Stimulated activated CD8-positive, alpha-beta memory T cell treated with anti-CD3 and anti-CD28 coated beads, Interleukin-4, amount 100 ng/mL, for 24 hours (primary cell): ENCODE measurements around the gene CUBN.

Source experiments
- DNase-seq: peaks from one replicate; pipeline ENCODE4 v3.0.0-alpha.2; 2020; ENCODE audit warnings: low read depth

The CUBN gene

GRCh38 chr10:16950656-16951601 lies 178.7 kb downstream of the CUBN start:
- DNase-seq = no peak

- no peak for DNase-seq
These were observed 179.8 kb downstream of the CUBN start for GRCh38 chr10:16949816-16950215.

GRCh38 chr10:16948361-16948760 lies 181.2 kb downstream of the CUBN start:
- peak; percentile 9 for DNase-seq

- DNase-seq = no peak
These were observed 182.5 kb downstream of the CUBN start for GRCh38 chr10:16947069-16947468.

GRCh38 chr10:16945593-16945992 lies 184.0 kb downstream of the CUBN start:
- no peak for DNase-seq

GRCh38 chr10:16944986-16945385 lies 184.6 kb downstream of the CUBN start:
- DNase-seq = no peak

GRCh38 chr10:16944402-16944801 lies 185.2 kb downstream of the CUBN start:
- DNase-seq = no peak

- no peak for DNase-seq
These were observed 186.0 kb downstream of the CUBN start for GRCh38 chr10:16943295-16944285.

- no peak for DNase-seq
These were observed 187.1 kb downstream of the CUBN start for GRCh38 chr10:16942381-16943078.

- no peak for DNase-seq
These were observed 187.7 kb downstream of the CUBN start for GRCh38 chr10:16941870-16942269.

GRCh38 chr10:16941067-16941466 lies 188.5 kb downstream of the CUBN start:
- DNase-seq = no peak

GRCh38 chr10:16938952-16939351 lies 190.7 kb downstream of the CUBN start:
- DNase-seq = no peak

GRCh38 chr10:16934461-16934860 lies 195.2 kb downstream of the CUBN start:
- DNase-seq = no peak

- no peak for DNase-seq
These were observed 195.8 kb downstream of the CUBN start for GRCh38 chr10:16933783-16934182.

GRCh38 chr10:16931930-16932329 lies 197.7 kb downstream of the CUBN start:
- no peak for DNase-seq

GRCh38 chr10:16930540-16930939 lies 199.1 kb downstream of the CUBN start:
- DNase-seq = no peak

GRCh38 chr10:16929069-16929468 lies 200.5 kb downstream of the CUBN start:
- no peak for DNase-seq

GRCh38 chr10:16927546-16927945 lies 202.1 kb downstream of the CUBN start:
- no peak for DNase-seq

- DNase-seq = no peak
These were observed 205.9 kb downstream of the CUBN start for GRCh38 chr10:16923726-16924125.

GRCh38 chr10:16923309-16923708 lies 206.3 kb downstream of the CUBN start:
- DNase-seq = no peak

- DNase-seq = no peak
These were observed 210.3 kb downstream of the CUBN start for GRCh38 chr10:16919121-16919982.
